Daoy (cell line): ENCODE results near the gene AK6. TPM values are rescaled to one million over a fixed set of nuclear protein-coding genes. Genes with fewer than 3 reads are reported as not detected.

Experiments
- DNase-seq: peaks from one replicate; pipeline ENCODE4 v3.0.0-alpha.2; 2015; ENCODE audit warnings: low read depth
- total RNA-seq: library from RNA; depleted of rRNA; stranded (reverse); fragments of >200 nt; shearing (Covaris generic); gene quantifications from 2 replicates; pipeline ENCODE4 v1.2.3, GENCODE V29; 2014; rRNA removed

AK6 gene
- total RNA-seq: 54.7 and 71.3 TPM in 2 replicates

GRCh38 chr5:69369340-69370121, at the start of gene AK6, which contains the start of the genes RAD17 and TAF9:
Gene AK6, minus strand, starts transcription at chr5:69369520. Its CDS starts 30 bp downstream, at chr5:69369490.
Gene RAD17, plus strand, starts transcription at chr5:69369818. Its CDS starts 2,391 bp downstream, at chr5:69372209.
Gene TAF9, minus strand, starts transcription at chr5:69369520. Its CDS starts 3,783 bp downstream, at chr5:69365737.
- peak; percentile 96 for DNase-seq

GRCh38 chr5:69418554-69418953, 49.2 kb upstream of the AK6 start:
- no peak for DNase-seq

- DNase-seq: no peak
These were observed 47.4 kb upstream of the AK6 start for GRCh38 chr5:69416699-69417098.

GRCh38 chr5:69416180-69416579, 46.9 kb upstream of the AK6 start:
- DNase-seq: no peak

GRCh38 chr5:69415584-69415958, 46.3 kb upstream of the AK6 start:
- DNase-seq: no peak

- DNase-seq: peak; percentile 80
These were observed 45.7 kb upstream of the AK6 start, which contains the start of gene MARVELD2 for GRCh38 chr5:69414885-69415583. Gene MARVELD2, plus strand, starts transcription at chr5:69415116. Its CDS starts 4,270 bp downstream, at chr5:69419386.

GRCh38 chr5:69404659-69405330, 35.5 kb upstream of the AK6 start:
- no peak for DNase-seq

GRCh38 chr5:69378376-69378775, 9.1 kb upstream of the AK6 start:
- DNase-seq: no peak

- DNase-seq: no peak
These were observed 5.7 kb upstream of the AK6 start for GRCh38 chr5:69374911-69375446.

- no peak for DNase-seq
These were observed 3.1 kb upstream of the AK6 start for GRCh38 chr5:69372394-69372793.

GRCh38 chr5:69370335-69370734, 1.0 kb upstream of the AK6 start:
- peak; percentile 13 for DNase-seq

- no peak for DNase-seq
These were observed 621 bp downstream of the AK6 start for GRCh38 chr5:69368458-69369339.

- DNase-seq: no peak
These were observed 1.5 kb downstream of the AK6 start for GRCh38 chr5:69367697-69368279.

- no peak for DNase-seq
These were observed 4.5 kb downstream of the AK6 start for GRCh38 chr5:69364850-69365249.

GRCh38 chr5:69364414-69364813, 4.9 kb downstream of the AK6 start:
- DNase-seq: no peak

- DNase-seq: no peak
These were observed 8.9 kb downstream of the AK6 start for GRCh38 chr5:69360442-69360841.

- DNase-seq: no peak
These were observed 9.6 kb downstream of the AK6 start for GRCh38 chr5:69359699-69360098.

- no peak for DNase-seq
These were observed 18.7 kb downstream of the AK6 start for GRCh38 chr5:69350664-69351063.

GRCh38 chr5:69343083-69343482, 26.2 kb downstream of the AK6 start:
- no peak for DNase-seq

- DNase-seq: no peak
These were observed 27.7 kb downstream of the AK6 start for GRCh38 chr5:69341520-69342161.
